ENCODE measurements around the gene LDB1.

The LDB1 gene

DNA sequence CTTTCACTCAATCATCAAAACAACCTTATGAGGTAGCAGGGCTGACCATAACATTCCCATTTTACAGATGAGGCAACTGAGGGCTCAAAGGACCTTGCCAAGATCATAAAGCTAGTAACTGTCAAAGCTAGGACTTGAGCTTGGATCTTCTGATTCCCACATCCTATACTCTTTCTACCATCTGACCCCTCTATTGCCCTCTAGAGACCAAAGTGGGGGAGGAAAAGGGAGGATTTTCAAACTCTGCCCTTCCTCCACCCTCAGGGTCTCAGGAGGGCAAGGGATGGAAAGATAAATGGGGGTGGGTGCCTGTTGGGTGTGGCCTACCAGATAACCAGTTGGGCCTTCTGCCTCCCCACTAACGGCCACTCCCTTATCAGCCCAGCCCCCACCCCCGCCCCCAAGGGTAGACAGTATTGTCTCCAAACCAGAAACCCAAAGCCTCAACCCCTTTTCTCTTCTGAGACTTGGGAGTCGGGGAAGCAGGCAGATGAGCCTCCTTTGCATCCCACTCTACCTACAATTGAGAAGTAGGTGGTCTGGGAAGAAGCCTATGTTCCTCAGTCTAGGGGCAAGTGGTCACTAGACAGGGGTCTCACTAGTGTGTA, 7.9 kb downstream of the LDB1 start:
- DNase-seq: no peak

DNA sequence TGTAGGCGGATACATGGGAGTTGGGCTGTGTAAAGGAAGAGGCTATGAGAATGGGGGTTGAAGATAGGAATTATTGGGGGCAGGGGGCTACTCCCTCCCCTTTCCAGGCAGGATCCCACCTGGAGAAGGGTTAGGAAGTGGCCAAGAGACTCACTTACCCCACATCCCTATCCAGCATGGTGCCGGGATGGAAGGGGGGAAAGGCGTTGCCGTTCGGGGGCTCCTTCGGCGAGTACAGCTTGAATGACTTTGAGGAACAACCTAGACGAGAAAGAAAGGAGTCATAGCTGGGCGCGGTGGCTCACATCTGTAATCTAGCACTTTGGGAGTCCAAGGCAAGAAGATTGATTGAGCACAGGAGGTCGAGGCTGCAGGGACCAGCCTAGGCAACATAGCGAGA, 8.9 kb downstream of the LDB1 start:
- DNase-seq: no peak

DNA sequence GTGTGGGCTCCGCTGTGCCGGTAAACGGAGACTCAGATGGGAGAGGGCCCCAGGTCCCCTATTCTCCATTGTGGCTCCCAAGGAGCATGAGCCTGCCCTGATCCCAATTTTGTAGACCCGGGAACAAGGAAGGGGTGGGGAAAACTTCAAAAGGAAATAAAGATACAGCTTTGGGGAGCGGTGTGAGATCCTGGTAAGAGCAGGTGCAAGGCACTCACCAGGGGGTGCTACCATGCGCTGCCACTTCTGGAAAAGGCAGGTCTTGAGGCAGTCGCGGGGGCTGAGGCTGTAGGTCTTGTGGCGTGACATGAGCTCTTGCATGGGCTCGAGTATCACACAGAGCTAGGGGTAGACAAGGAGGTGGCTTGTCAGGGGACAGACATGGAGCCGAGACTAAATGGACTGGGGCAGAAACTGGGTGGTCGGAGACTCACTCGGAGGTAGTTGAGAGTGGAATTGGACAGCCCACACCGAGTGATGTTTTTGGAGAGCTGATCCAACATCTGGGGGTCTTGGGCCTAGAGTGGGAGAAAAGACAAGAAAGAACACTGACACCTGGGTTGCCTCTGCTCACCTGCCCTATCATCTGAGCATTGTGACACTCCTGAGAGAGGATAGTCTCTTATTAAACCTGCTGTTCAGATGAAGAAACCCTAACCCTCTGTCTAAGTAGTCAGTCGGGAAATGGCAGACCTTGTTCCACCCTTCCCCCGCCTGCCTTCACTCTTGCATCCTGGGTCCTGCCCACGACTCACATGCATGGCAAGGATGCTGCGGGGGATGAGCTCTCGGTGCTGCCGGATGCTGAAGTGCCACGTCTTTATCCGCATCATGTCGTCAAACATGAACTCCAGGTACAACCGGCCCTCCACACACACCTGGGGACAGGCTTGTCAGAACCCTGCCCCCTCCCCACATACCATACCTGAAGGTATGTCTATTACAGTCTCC, 10.7 kb downstream of the LDB1 start:
- no peak for DNase-seq

DNA sequence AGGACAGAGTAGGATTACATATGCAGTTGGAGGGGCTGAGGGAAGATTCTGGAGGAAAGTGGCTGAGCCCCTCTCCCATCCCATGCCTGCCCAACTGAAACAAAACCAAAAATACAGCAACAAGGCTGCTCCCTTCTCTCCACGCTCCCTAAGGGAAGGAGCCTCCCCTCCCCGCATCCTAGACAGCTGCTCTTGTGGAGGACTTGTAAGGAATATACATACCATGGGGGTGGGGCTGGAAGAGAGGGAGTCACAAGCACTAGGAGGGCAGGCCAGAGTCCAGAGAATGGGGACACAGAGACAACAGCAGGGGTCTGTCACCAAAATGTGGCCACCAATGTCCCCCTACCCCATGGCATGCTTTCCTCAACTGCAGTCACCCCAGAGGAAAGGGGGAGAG, 13.2 kb downstream of the LDB1 start:
- DNase-seq: no peak

DNA sequence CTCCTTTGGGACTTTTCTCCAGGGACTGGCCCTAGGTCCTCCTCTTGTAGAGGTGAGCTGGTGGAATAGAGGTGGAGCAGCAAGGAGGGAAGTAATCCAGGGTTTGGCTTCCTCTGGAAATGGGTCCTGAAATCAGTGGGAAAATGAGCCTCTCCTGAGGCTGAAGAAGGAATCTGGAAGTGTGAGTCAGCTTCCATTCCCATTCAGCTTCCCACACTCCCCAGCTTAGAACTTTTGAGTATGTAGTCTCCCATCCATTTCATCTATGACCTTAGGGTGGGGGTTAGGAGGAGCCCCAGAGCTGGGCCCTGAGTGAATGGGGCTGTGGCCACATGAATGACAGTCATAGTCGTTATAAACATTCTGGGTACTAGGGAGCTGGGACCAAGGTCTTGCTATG, 17.7 kb downstream of the LDB1 start:
- DNase-seq: no peak

DNA sequence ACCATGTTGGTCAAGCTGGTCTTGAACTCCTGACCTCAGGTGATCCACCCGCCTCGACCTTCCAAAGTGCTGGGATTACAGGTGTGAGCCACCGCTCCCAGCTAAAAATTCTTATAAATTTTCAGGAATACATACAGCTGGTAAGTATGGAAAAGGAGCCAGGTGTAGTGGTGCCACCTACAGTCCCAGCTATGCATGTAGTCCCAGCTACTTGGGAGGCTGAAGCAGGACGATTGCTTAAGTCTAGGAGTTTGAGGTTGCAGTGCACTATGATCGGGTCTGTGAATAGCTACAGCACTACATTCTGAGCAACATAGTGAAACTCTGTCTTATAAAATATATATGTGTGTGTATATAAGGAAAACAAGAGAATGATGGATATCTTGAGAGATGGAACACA, 19.0 kb downstream of the LDB1 start:
- no peak for DNase-seq

DNA sequence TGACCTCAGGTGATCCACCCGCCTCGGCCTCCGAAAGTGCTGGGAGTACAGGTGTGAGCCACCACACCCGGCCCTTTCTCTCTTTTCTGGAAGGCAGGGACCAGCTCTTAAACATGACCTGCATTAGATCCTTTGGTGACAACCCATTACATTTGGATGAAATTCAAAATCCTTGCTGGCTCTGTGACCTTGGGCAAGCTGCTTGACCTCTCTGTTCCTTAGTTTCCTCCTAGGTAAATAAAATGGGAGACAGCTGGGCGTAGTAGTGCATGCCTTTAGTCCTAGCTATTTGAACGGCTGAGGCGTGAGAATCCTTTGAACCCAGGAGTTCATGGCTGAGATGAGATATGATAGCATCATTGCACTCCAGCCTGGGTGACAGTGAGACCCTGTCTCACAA, 23.7 kb downstream of the LDB1 start:
- DNase-seq: no peak

DNA sequence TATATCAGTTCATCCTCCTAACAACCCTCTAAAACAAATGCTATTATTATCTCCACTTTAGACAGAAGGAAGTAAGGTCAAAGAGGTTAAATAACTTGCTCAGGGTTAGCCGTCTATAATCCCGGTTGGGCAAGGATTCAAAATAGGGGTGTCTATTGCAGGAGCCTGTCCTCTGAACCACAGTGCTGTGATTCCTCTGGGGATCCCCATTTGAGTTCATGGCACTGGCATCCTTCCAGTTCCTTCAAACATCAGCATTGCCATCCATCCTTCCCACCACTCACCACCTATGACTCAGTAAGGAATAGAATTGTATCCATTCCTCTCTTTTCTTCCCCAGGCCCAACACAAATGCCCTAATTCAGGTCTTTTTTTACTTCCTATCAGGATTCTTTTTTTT, 29.4 kb downstream of the LDB1 start:
- DNase-seq: no peak

DNA sequence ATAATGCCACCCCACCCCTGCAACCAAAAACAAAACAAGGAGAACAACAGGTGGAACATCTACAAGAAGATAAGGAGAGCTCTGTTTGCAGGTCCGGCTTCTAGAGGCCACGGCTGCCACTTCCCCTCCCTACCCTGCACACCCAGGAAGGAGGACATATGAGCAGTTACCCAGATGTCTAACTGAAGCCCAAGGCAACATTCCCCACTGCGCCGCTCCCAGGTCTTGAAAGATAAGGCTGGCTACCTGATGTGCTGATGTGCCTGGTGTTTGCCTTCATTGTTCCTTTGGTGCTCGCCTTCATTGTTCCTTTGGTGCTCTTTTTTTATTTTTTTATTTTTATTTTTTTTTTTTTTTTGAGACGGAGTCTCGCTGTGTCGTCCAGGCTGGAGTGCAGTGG, 34.0 kb downstream of the LDB1 start:
- no peak for DNase-seq

DNA sequence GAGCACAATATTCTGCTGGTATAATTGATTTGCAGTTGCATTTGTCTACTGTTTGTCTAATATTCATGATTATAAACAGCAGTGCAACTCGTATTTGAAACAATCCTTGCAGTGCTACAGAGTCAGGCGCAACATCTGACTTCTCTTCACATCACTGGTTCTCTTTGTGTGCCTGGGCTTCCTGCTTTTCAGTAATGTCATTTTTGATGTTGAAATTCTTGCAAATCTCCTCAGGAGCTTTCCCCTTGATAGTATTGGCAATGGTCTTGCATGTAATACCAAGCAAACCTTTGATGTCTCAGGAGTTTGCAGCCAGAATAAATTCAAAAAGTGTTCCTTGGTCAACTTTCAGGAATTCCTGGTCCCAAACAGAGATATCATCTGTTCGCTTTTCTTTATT, 34.8 kb downstream of the LDB1 start:
- DNase-seq: peak; percentile 40 to 76

DNA sequence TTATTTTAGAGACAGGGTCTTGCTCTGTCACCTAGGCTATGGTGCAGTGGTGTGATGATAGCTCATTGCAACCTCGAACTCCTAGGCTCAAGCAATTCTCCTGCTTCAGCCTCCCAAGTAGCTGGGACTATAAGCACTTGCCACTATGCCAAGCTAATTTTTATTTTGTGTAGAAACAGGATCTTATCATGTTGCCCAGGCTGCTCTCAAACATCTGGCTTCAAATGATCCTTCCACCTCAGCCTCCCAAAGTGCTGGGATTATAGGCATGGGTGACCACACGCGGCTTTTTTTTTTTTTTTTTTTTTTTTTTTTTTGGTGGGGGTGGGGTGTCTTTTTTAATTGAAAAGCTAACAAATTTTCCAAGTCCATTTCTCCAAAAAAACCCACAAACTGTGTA, 36.6 kb downstream of the LDB1 start:
- no peak for DNase-seq

DNA sequence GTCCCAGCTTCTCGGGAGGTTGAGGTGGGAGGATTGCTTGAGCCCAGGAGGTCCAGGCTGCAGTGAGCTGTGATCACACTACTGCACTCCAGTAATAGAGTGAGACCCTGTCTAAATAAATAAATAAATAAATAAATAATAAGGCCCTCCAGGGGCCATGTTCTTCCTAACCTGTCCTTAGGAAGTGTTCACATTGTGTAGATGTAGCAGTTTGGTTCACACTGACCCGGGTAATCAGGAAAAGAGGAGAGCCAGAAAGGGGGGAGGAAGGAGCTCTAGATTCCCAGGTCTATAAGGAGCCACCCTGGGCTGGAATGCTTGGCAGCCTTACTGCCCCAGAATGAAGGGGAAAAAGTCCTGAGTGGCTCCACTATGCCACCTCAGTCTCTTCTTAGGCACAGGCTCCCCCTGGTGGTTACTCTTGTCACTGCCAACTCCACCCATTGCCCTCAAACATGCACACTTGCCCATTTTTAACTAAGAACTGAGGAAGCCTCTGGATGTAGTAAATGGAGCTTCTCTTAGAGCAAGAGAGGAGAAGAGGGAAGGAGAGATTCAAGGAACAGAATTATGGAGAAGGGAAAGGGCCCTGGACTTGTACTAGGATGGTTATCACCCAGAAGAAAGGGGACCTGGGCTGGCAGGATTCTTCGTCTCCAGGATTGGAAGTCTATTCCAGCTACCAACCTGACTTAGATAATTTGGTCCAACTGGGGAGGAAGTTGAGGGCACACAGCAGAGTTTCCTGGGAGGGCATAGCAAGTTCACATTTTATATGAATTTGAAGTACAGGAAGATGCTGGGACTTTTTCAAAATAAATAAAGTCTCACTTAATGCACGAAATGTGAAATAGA, 47.3 kb downstream of the LDB1 start:
- DNase-seq: peak; percentile 58 to 97

DNA sequence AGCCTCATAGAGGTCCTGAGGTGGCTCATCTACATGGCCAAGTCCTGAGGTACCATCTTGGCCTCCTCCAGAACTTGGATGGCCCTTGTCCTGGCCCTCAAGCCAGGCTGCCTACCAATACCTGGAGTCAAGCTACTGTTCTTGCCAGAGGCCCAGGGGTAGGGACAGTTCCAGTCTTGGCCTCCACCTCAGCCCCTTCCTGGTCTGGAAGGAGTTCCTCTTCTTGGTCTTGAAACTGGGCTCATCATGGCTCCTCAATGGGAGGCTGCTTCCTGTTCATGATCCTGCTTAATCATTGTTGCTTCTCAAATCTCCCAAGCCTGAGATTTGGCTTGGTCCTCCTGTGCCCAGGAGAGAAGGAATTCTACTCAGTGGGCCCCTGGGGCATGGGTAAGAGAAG, 51.1 kb downstream of the LDB1 start:
- DNase-seq: peak; percentile 39 to 47

DNA sequence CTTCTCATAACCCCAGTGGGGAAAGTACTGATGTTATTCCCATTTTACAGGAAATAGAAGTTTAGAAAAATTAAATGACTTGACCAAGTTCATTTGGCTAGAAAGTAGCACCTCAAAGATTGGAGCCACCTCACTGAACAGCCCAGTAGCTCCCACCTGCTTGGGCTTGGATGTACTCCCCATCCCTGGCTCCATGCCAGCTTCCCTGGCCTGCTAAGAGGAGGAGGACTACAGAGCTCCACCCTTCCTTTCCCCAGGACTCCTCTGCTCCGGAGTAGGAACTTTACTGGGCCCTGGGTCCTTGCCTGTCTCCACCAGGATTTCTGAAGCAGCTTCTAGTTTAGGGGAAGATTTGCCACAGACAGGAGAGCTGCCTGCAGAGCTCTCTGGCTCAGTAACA, 52.0 kb downstream of the LDB1 start:
- no peak for DNase-seq

DNA sequence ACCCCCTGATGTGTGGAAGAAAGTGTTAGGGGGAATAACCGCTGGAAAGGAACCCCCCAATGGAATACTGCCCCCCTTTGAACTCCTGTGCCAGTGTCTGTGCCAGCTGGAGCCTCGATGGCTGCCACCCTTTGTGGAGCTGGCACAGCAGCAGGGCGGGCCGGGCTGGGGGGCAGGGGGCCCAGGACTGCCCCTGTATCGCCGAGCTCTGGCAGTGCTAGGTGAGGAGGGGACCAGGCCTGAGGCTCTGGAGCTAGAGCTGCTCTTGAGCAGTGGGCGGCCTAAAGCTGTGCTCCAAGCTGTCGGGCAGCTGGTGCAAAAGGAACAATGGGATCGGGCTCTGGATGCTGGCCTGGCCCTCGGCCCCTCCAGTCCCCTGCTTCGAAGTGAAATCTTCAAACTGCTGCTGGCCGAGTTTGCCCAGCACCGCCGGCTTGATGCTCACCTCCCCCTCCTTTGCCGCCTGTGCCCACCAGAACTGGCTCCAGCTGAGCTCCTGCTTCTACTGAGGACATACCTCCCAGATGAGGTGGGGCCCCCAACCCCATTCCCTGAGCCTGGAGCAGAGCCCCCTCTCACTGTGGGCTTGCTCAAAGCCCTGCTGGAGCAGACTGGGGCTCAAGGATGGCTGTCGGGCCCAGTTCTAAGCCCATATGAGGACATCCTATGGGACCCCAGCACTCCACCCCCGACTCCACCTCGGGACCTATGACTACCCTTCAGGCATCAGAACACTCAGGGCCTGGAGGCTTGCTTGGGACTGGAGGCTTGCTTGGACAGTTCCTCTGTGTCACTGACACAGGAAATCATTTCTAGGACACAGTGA, 52.9 kb downstream of the LDB1 start:
- DNase-seq: no peak

DNA sequence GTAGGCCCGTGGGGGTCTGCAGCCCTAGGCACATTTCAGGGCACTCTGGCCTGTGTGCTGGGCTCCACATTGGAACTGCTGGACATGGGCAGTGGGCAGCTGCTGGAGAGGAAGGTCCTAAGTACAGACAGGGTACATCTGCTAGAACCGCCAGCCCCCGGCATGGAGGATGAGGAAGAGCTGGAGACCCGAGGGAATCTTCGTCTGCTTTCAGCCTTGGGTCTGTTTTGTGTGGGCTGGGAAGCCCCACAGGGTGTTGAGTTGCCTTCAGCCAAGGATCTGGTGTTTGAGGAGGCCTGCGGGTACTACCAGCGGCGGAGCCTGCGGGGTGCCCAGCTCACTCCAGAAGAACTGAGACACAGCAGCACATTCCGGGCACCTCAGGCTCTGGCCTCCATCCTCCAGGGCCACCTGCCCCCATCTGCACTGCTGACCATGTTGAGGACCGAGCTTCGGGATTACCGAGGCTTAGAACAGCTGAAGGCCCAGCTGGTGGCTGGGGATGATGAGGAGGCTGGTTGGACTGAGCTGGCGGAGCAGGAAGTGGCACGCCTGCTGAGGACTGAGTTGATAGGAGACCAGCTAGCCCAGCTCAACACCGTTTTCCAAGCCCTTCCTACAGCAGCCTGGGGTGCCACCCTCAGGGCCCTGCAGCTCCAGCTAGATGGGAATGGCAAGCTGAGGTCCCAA, 53.6 kb downstream of the LDB1 start:
- no peak for DNase-seq

DNA sequence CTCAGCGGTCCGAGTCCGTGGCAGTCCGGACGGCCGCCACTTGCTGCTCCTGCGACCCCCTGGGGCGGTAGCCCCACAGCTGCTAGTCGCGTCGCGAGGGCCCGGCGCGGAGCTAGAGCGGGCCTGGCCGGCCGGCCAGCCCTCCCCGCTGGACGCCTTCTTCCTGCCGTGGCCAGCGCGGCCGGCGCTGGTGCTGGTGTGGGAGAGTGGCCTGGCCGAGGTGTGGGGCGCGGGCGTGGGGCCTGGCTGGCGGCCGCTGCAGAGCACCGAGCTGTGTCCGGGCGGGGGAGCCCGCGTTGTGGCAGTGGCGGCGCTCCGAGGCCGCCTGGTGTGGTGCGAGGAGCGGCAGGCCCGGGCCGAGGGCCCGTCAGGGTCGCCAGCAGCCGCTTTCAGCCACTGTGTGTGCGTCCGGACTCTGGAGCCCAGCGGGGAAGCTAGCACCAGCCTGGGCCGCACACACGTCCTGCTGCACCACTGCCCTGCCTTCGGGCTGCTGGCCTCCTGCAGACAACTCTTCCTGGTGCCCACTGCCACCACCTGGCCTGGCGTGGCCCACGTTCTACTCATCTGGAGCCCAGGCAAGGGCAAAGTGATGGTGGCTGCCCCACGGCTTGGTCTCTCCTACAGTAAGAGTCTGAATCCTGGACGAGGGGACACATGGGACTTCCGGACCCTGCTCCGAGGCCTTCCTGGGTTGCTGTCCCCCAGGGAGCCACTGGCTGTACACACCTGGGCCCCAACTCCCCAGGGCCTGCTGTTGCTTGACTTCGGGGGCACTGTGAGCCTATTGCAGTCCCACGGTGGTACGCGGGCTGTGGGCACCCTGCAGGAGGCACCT, 54.4 kb downstream of the LDB1 start:
- no peak for DNase-seq

DNA sequence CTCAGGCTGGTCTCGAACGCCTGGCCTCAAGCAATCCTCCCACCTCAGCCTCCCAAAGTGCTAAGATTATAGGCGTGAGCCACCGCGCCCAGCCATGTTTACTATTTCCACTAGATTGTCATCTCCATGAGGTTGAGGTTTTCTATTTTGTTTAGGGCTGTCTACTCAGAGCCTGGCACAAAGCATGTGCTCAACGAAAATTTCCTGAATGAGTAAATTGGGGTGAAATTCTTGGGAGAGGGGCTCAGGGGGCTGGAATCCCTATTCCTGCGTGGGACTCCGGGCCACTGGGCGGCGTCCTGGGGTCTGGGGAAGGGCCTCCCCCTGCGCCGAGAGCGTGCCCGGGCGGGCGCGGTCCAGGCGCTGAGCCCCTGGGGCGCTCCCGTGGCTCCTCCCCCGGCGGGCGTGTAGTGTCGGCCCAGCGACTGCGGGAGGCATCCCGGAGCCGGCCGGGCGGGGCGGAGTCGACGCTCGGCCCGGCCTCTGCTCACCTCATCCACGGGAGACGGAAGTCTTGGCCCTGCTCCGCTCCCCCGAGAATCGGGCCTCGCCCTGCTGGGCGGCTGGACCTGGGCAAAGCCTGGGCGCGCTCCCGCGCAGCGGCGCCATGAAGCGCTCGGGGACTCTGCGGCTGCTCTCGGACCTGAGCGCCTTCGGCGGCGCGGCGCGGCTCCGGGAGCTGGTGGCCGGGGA, 55.2 kb downstream of the LDB1 start, which contains the start of gene HPS6:
HPS6 (plus strand) TSS at position 482 of the 693 bp plus-strand sequence; CDS start at position 608, 126 bp downstream.
- DNase-seq: peak; percentile 94 to 96

DNA sequence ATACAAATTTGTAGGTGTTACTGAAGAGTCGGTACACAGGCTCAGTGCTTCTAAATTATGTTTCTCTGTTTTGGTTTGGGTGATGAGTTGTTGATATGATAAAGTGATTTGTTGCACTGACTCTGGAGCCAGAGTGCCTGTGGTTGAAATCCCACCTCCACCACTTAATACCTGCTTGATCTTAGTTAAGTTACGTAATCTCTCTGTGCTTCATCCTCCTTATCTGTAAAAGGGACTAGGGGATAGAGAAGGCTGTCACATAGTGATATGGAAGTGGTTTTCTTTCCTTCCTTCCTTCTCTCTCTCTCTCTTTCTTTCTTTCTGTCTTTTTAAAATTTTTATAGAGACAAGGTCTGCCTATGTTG, 55.7 kb downstream of the LDB1 start:
- no peak for DNase-seq

DNA sequence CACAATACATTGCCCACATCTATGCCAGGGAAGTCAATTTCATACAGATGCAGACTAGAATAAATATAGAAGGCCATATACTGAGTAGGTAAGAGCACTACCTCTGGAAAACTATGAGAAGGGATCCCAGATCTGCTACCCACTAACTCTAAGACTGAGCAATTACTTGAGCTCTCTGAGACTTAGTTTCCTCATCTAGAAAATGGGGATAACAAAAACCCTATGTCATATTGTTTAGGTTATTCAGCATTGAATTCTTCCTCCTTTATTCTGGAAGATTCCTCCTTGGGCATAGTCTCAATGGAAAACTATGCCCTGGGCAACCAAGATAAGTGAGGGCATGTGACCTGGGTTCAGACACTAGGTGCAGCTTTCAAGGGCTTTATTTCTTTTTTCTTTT, 60.2 kb downstream of the LDB1 start:
- DNase-seq: no peak

Data from inflammatory macrophage treated with lipopolysaccharide for 1 hour (primary cell).